GM19099 (cell line): ENCODE data around the gene CLIP3.

ENCODE experiments used
- POLR2A ChIP-seq: IDR thresholded peaks from 3 replicates; pipeline ENCODE4 v1.6.1; 2011; ENCODE audit warnings: low read depth; ENCODE audit not compliant: insufficient read length; ENCODE audit errors: extremely low read depth

CLIP3 gene

DNA sequence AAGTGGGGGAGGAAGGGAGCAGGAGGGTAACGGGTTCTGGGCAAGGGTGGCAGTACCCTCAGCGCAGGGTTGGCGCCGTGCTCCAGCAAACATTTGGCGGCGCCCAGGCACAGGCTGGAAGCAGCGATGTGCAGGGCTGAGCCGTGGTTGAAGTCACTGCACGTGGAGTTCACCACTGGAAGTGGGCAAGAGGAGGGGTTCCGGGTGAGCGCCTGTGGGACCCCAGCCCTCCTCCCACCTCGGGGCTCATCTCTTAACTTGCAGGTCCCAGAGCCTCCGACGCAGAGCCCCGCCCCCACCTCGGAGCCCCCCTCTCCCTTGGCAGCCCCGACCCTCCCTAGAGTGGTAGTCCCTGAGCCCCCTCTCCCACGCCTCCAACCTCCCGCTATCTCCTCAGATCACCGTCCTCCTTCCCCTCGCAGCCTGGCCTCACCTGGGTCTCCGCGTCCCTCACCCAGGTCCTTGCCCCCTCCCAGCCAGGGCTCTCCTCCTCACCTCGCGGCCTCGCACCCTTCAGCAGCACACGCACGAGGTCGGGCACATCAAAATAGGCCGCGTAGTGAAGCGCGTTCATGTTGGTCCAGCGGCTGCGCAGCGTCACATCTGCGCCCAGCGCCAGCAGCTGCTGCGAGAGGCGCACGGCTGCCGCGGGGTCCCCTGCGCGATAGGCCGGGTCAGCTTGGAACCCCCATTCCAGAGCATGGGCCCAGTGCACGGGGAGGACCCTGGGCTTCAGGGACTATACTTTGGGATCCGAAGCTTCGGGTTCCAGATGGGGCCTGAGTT is 6.4 kb downstream of the CLIP3 start:
- no peak for TF ChIP-seq POLR2A

DNA sequence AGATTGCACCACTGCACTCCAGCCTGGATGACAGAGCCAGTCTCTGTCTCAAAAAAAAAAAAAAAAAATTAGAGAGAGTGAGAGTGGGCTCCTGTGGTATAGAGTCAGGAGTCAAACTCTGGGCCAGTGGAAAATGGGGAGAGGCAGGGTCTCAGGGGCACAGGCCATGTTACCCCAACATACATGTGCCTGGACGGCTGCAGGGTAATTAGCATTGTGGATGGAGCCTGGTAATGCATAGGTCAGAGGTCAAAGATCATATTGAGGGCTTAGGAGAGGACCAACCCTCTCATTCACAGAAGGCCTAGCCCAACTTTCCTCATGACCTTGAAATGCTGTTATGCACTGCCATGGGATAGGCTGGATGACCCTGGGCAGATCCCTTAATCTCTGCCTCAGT is 7.1 kb downstream of the CLIP3 start:
- no peak for TF ChIP-seq POLR2A

DNA sequence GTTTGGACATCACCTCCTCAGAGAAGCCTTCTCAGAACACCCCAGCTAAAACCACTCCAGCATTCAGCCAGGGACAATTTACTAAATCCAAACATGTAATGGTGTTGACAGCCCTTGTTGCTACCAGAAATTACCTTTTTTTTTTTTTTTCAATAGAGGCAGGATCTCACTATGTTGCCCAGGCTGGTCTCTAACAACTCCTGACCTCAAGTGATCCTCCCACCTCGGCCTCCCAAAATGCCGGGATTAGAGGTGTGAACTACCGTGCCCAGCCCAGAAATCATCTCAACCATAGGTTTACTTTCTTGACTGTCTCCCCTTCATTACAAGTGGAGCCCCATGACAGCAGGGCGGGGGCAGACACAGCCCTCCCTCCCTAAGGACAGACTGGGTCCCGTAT is 9.2 kb downstream of the CLIP3 start:
- TF ChIP-seq POLR2A, result no peak

DNA sequence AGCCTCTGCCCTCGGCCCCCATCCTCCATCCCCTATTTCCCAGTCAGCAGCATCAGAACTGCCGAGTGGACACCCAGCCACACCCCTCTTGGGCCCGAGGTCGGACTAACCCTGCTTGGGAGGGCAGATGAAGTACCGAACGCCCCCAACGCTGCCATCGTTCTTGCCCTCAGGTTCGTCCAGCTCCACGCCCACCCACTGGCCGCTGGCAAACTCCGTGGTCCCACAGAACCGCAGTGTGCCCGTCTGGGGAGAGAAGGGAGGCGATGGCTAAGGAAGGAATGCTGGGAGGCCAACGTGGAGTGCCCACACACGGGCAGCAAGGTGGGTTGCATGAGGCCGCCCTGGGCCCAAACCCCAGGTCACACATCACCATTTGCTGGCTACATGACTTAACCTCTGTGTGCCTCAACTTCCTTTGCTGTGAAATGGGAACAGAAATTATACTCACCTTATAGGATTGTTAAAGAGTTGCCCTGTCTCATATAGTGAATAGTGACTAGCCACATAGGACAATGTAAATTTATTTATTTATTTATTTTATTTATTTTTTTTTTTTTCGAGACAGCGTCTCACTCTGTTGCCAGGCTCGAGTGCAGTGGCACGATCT is 13.5 kb downstream of the CLIP3 start:
- TF ChIP-seq POLR2A, result no peak

DNA sequence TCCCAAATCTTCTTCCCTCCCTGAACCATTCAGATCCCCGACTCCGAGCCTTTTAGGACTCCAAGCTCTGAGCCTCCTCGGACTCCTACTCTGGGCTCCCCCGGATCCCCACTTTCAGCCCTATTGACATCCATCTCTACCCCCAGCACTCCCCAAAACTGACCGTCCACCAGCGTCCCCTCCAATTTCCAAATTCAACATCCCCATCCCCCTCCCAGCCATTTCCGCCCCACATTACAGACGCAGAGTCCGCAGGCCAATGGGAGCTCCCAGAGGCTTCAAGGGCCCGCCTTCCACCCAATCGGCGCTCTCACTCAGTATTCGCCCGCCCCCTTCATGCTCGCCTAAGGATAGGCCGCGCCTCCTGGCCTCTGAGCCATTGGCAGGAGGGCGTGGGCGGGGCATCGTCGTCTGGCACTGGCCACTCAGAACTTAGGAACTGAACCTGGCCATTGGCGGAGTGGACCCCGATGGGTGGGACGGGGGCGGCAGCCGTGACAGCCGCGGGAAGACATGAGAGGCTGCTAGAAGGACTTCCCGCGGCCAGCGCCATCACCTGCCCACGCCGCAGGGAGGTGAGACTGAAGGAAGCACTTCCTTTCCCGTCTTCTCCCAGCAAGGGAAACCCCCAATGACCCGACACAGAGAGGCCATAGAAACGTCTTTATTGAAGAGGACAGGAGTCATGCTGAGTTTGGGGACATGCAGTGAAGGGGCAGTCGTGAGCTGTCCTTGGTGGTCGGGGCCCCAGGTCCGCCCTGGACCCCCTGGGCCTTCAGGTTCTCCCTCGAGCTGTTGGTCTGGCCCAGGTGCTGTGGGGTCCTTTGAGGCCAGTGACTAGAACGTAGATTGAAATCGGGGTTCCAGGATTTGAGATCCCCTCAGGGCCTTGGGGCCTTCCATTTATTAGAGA is 18.4 kb downstream of the CLIP3 start, which contains the start of gene ALKBH6:
TSS of gene ALKBH6 (minus strand) at position 202 of the 913 bp plus-strand sequence. CDS start 816 bp downstream, outside the sequence.
- peak; percentile 61 for TF ChIP-seq POLR2A

DNA sequence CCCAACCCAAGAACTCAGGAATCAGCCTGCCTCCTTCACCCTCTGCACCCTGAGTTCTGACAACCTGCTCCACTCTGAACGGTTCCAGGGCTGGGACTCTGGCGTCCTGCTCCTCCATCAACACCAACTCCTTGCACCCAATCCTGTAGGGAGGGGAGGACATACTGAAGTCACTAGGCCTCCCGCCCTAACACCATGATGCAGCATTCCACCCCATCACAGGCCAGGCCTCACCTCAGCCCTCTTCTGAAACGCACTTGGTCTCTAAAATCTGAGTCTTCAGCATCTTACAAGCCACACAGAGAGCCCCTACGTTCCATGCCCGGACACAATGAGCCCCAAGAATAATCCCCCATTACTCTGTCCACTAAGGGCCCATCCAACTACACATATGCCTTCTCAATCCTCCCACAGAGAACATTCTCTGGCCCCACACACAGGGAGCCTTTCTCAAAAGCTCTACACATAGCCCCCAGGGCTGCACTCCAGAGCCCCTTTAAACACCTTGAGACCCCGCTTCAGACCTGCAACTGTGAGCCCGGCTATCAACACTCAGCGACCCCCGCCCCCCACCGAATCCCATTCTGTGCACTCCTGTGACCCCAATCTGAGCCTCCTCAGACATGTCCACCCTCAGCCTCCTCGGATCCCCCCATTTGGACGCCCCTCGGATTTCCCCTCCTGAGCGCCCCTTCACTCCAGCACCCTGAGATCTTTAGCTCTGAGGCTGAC is 19.2 kb downstream of the CLIP3 start:
- no peak for TF ChIP-seq POLR2A

DNA sequence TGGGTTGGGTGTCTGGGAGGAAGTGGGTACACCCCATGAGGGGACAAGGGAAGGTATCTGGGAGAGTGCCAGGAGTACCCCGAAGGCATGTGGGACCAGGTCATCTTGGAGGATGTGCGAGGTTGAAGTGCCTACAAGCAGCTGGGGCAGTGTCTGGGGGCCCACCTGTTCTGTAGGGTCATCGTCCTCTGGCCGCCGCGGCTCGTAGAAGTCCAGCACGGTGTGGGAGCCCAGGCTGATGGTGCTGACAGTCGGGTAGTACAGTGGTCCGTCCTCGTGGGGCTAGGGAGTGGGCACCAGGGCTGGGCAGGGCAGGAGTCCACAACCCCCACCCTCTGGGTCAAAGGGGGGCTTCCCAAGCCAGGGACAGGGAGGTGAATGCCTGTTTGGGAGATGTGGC is 22.3 kb downstream of the CLIP3 start:
- TF ChIP-seq POLR2A, result no peak

DNA sequence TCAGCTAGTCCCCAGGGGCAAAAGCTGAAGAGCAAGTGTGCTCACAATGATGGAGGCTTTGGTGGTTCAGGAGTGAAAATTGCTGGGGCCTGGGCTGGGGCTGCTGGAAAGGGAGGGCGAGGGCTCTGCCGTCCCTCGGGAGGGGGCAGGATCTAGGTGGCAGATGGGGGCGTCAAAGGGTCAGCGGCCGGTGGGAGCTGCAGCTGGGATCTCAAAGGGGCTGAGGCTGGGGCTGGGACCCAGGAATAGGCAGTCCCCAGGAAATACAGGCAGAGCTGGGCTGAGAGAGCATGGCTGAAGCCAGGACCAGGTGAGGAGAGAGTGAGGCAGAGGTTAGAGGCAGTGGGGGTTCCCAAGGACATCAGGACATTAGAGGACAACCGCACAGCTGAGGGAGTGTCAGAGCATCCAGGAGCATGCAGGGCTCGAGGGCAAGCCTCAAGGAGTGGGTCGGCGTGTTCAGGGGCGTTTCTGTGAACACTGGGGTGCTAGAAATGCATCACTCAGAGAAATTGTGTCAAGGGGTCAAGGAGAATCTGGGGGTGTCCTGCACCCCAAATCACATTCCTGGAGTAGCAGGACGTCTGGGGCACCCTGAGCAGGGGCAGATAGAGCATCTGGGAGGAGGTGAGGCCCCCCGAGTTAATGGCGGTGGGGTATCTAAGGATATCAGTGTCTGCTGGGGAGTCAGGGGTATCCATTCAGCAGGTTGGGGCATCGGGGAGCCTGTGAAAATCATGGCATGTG is 22.9 kb downstream of the CLIP3 start:
- no peak for TF ChIP-seq POLR2A

DNA sequence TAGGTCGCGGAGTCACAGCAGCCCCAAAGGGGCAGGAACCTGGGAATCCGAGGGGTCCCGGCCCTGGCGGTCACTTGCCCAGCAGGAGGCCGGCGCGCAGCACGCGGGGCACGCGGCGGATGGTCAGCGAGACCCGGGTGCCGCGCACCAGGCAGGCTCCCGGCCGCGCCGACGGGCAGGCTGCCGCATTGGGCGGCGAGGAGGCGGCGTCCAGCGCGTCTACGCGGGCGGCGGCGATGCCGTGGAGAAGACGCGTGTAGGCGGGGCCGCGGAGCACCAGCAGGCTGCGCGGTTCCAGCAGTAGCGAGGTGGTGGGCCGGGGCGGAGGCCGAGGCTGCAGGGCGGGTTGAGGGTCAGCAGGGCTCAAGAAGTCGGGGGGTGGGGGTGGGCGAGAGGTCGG is 23.5 kb downstream of the CLIP3 start:
- no peak for TF ChIP-seq POLR2A

DNA sequence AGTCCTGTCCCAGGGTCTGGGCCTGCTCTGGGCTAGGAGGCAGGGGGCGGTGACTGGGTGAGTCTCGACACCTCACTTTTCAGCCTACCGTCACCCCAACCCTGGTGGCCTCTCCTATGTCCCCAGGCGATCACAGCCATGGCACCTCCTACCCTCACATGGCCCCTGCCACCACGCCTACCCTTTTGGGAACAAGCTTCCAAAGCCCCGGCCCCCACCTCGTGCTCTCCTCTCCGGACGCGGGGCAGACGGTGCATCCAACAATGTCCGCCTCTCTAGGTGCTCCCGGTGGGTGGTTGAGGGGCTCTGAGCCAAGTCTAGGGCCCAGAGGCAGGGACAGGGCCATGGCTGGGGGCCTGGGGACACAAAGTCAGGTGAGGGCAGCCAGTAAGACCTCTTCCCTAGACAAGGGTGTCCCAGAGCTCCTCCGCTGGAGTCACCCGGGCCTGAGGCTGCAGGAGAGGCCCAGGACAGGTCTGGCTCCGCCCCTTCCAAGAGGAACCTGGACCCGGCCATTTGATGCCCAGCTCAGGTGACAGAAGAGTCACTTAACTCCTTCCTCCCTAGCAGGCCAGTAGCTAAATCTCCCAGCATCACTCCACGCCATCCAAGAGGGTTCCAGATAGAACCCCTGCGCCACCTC is 24.2 kb downstream of the CLIP3 start, which contains the start of gene SYNE4:
TSS of gene SYNE4 (minus strand) at position 478 of the 643 bp plus-strand sequence. CDS start at position 346, 132 bp downstream.
- no peak for TF ChIP-seq POLR2A

DNA sequence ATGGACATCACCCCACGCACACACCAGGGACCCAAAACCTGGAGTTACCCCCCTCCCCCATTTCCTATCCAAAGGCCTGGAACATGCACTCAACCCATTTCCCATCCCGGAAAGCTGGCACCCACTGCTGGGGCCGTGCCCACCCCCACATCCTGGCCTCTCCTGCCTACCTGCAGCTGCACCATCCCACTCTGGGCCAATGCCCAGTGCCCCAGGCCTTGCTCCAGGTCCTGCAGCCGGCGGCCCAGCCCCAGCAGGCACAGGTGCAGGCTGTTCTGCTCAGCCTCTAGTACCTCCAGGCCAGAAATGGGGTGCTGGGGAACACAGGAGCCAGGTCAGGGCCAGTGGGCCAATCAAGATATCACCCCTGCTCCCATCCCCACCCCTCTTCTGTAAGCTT is 25.7 kb downstream of the CLIP3 start:
- TF ChIP-seq POLR2A, result no peak

DNA sequence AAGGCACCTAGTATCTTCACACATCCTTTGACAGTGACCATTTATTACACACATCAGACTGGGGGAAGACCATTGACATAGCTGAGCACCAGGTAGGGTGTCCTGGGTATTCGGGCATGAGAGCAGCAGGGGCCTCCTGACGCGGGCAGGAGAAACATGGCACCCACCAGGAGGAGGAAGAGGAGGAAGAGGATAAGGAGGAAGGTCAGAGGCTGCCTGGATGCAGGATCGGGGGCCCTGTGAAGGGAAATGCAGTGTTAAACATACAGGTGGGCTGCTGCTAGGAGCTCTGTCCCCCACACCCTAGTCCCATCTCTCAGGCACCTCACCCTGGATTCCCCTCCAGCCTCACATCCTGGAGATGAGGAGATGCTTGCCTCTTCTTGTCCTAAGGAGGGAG is 29.4 kb downstream of the CLIP3 start:
- no peak for TF ChIP-seq POLR2A

DNA sequence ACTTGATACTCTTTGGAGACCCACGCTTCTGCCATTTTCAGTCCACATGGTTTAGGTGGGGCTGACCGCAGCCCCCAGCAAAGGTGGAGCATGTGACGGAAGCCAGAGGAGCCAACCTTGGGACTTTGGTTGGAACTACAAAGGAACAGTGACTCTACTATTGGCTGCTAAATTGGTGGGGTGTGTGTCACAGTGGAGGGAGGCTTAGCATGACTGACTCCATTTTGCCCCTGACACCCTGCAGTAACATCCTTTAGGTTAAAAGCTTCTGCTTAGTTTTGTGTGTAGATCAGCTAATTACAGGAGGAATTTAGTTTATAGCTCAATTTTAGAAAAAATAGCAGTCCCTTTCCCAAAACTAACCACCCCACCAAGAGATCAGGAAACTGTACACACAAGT is 31.1 kb downstream of the CLIP3 start:
- TF ChIP-seq POLR2A, result no peak

DNA sequence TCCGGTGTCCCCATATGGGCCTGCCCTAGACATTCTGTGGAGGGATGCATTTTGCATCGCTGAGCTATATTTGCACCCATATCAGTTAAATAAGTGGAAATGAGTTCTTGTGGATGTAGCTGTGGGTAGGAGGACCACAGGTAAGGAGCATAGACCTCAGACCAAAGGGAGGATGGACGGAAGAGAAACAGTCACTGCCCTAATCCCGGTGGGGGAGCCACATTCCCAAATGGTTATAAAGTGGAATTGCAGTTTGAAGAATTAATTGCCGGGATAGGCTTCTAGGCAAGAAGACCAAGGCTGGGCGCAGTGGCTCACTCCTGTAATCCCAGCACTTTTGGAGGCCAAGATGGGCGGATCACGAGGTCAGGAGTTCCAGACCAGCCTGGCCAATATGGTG is 35.9 kb downstream of the CLIP3 start:
- no peak for TF ChIP-seq POLR2A
